A172 (cell line): ENCODE measurements around the gene CSF1. TPM values are rescaled to one million over a fixed set of nuclear protein-coding genes. Genes with fewer than 3 reads are reported as not detected.

ENCODE experiments used
- DNase-seq: peaks from one replicate; pipeline ENCODE4 v3.0.0-alpha.2; 2015; ENCODE audit warnings: low spot score
- total RNA-seq: library from RNA; depleted of rRNA; stranded (reverse); fragments of >200 nt; shearing (Covaris generic); gene quantifications from 2 replicates; pipeline ENCODE4 v1.2.3, GENCODE V29; 2014

The CSF1 gene
- total RNA-seq, 1 experiment from 2014 or later: 61.2 TPM

DNA sequence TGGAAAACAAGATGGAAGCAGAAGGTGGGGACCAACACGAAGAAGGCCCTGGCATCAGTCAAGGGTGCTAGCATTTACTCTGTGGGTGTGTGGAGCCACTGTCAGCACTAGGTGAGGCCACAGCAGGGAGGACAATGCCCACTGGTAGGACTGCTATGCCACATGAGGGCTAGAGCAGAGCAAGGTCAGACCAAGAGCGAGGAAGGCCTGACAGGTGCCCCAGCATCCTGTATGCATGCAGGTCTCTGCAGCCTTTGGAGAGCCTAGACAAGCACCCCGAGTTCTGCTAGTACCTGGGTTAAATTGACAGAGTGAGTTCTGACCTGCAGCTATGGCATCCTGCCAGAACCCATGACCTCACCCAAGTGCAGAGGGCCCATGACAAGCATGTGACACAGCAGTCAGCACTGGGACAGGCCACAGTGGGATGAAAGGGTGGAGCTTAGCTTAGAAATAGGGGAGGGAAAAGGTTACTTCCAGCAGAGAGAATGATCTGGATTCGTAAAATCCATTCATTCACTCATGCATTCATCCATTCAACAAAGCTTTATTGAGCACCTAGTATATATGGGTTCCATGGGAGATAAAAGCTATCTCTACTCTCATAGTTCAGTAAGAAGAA is 9.0 kb upstream of the CSF1 start:
- DNase-seq: peak; percentile 27

DNA sequence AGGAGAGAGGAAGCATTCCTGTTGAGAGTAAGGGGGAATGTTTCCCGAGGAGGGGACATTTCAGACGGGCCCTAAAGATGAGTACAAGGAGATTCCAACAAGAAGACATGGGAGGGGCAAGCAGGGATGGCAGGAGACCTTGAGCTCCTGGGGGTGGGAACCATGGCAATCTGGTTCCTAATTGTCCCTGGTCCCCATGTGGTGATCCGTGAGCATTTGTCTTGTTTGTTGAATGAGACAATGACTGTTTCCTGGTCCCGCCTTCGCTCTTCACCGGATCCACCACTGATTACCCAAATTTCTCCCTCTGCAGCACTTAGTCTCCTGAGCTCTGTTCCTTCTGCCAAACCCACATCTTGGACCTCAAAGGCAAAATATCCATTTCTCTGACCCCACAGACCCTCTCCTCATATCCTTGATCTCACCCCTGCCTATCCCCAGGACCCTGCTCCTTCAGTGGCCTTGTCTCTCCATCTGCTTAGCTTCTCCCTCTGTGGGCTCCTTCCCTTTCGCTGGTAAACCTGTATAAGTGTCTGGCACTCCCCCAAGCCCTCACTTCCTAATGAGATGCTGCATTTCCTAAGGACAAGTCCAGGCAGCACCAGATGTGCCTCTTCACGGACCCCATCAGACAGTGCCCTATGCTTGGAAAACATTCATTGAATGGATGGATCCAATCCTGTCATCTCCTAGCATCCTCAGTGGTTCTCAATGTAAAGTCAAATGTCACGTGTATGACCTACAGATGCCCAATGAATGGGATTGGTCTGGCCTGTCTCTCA is 8.3 kb upstream of the CSF1 start:
- no peak for DNase-seq

DNA sequence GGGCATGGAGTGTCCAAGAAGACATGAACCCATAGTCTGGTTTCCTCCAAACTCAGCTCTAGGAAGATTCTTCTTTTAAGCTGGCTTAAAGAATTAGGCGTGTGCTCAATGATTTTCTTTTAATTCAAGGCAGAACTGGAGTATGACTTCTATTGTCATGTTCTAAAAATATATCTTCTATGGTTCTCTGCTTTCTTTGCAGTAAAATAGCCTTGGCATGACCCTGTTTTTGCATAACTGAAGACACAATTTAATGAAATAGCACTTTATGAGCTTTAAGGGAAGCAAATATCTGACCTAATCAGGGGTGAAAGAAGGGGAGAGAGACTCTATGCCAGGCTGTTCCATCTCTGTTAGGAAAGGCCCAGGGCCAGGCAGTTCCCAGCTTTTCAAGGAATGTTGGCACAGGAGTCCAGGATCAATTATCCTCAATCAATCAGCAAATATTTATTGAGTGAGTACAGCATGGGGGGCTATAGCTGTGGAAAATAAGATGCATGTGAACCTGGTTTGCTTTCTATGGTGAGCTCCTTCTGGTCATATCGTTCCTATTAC is 7.2 kb upstream of the CSF1 start:
- DNase-seq: no peak

DNA sequence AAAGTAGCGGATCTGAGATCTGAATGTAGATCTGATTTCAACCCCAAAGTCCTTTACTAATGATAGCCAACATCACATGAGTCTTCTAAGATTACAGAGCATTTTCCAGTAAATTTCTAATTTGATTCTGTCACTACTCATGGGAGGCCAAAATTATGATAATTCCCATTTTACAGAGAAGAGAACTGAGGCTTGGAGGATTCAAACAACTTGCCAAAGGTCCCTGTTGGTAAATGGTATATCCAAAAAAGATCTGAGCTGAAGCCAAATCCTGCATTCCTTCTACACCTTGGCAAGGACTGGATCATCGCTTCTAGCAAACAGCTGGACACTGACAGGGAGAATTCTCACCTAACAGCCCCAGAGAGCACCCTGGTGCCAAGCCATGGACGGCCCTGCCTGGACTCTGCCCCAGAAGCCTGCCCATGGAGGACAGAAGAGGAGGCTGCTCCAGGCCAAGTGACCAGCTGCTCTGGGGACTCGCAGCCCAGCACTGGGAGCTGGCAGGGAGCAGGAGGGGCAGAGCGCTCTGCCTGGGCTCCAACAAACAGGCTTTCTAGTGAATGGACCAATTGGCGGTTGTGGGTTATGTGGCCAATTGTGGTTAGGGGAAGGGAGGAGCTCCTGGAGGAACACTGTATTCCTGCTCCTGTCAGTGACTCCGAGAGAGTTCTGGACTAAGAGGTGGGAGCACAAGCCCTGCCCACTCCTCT is 6.4 kb upstream of the CSF1 start:
- DNase-seq: no peak

DNA sequence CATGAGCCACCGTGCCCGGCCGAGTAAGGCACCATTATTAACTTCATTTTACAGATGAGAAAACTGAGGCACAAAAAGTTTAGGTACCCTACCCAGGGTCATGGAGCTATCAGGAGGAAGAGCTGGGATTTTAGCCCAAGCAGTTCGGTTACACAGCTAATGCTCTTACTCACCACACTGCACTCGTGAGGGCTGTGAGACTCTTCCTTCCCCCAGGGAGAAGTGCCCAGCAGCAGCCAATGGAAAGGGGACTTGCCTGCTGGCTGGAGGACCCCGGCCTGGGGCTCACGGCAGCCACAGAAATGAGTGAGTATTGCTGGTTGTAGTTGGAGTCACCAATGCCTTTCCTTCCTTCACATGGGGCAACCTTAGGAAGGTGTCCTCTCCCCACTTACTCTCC is 5.2 kb upstream of the CSF1 start:
- DNase-seq: no peak

DNA sequence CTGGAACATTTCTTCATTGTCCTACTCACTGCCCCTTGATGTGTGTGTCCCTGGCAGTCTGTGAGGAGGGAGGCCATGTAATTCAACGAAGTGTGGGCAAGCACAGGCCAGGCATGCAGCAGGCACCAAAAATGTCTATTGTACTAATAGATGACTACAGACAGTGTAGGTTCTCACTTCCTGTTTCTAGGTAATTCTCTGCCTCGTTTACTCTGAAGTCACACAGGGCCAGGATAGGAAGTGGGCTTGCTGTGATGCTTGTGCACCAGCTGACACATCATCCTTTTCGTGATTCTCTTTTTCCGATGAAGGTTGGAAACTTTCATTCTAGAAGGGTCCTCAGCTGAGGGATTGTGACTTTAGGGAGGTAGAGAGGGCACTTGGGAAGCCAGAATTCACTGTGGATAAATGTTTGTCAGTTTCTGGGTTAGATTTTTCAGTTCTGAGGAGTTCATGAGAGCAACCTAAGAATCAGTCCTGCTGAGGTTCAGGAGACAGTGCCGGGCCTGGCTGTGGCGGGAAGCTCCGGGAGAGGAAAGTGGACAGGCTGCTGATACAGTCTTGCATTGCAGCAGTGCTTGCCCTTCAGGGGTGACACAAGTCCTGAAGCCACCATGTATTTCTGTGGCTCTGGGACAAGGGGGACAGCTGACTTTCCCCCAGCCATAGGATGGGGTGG is 4.3 kb upstream of the CSF1 start:
- DNase-seq: no peak

DNA sequence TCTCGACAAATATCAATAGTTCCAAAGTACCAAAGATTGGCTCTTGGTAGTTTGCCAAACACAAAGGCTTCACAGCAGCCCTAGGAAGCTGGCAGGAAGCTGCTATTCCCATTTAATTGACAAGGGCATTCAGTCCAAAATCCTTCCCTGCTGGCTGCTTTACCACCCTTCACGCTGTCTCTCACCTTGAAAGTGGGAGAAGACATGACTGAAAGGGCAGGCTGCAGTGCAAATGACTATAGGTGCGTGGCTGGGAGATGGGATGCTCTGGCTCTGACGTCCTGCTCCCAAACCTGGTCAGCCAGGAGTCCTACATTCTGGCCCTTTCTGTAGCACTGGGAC is 3.8 kb upstream of the CSF1 start:
- DNase-seq: no peak

DNA sequence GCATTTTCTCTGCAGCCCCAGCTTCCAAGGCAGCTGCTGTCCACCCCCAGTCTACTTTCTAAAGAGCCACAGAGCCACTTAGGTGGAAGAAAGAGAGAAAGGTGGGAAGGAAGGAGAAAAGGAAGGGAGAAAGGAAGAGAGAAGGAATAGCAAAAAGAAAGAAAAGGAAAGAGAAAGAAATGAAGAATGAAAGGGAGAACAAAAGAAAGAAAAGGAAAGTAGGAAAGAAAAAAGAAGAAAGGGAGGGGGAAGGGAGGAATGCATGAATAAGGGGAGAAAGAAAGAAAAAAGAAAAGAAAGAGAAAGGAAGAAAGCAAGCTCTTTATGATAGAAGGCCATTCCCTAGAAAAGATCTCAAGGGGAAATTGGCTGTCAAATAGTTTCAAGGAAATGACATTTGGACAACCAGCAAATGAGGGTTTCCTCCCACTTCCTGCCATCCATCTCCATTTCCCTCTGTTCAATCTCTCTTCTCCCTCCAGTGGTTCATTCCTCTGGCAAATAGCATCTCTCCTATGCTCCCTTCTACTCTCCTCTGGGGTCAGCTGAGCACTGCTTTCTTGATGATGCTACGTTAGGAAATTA is 3.4 kb upstream of the CSF1 start:
- DNase-seq: no peak

DNA sequence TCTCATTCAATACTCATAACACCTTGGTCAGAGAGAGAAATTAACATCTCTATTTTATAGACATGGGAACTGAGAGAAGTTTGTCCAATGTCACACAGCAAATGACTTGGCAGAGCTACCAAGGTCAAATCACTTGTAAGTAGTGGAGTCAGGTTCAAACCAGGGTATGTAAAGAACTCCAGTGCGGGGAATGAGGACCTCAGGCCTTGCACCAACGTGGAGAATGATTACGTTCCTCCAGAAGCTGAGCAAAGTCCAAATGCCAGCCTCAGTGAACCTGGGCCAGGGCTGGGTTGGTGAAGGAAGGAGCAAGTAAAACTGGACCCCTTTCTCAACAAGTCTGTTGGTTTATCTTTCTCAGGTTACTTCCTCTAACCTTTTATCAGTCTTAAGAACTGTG is 1.8 kb upstream of the CSF1 start:
- no peak for DNase-seq

DNA sequence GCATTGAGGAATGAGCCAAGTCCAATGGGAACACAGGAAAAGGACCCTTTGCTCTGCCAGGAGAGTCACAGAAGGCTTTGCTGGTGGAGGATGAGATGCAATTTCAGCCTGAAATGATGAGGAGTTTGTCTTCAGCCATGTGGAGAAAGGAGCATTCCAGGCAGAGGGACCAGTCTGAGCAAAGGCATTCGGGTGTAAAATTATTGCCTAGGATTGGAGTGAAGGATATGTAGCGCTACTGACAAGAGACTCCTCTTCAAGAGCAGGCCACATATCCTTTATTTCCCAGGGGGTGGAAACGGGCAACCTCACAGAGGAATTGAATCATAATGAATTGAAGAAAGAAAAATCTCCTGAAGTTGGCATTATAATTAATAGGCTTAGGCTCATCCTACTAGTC is 1.1 kb upstream of the CSF1 start:
- DNase-seq: no peak

DNA sequence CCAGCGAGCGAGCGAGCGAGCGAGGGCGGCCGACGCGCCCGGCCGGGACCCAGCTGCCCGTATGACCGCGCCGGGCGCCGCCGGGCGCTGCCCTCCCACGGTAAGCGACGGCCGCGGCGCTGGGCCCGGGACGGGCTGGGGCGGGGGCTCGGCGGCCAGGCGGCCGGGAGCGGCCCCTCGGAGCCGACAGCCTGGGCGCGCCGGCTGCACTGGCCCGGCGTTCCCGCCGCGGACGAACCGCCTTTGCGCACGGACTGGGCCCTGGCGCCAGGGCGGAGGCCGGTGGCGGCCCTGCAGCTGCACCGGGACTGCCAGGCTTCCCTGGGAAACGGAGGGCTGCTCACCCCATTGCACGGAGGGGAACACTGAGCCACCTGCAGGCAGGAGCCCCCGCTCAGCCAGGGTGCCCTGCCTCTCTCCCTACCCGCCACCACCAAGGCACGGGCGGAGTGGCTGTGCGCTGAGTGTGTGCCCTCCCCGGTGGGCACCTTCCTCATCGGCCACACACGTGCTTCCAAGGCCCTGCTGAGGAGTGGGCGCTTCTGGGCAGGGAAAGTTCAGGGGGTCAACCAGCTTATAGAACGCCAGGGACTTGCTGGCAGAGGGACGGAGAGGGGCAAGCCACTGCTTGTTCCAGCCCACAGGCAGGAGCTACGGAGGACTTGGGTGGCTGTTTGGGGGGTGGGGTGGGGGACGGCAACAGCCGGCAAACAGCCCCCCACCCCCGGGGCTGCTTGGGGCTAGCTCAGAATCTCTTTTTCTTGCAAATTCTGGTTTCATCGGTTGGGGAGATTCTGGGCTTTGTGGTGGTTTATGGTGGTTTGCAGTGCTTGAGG is 532 bp downstream of the CSF1 start:
- DNase-seq: no peak

DNA sequence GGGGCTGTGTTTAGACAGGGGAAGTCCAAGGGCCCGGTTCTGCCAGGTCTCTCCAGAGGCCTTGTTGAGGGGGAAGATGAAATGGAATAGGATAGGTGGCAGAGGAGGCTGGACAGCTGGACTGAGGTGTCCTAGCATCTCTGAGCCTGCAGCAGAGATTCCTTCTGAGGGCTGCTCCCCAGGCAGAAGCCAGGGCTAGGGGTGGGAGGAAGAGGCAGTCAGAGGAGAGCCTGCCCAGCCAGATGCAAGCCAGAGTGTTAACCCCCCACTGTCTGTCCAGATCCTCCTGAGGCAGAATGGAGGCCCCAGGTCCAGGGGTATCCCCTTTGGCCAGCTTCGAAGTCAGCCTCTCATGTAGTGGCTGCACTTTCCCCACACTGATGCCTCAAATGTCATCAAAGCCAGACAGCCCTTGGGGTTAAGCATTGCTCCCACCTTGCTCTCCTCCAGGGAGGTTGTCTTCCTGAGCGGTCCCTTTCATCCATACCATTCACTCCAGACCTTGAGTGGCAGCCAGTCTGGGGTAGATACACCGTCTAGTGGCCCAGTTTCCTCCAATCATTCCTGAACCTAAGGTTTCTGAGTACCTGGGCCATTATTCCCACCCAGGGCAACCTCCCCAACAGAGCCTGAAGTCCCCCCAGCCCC is 1.7 kb downstream of the CSF1 start:
- no peak for DNase-seq

DNA sequence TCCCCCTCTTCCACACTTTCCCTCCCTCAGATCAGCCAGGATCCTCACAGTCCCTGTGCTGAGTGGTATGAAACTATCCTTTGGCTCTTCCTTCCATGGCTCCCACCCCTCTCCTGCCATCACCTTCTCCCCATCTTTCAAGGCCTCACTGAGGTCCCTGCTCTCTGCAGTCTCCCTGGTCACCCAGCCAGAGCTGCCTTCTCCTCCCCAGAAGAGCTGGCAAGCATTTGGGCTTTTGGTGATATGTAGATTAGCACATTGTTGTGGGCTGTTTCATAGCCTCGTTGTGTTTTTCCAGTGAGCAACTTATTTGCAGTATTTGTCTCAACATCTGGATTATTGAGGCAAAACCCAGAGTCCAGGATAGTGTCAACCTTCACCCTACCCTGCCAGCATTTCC is 2.2 kb downstream of the CSF1 start:
- DNase-seq: no peak

DNA sequence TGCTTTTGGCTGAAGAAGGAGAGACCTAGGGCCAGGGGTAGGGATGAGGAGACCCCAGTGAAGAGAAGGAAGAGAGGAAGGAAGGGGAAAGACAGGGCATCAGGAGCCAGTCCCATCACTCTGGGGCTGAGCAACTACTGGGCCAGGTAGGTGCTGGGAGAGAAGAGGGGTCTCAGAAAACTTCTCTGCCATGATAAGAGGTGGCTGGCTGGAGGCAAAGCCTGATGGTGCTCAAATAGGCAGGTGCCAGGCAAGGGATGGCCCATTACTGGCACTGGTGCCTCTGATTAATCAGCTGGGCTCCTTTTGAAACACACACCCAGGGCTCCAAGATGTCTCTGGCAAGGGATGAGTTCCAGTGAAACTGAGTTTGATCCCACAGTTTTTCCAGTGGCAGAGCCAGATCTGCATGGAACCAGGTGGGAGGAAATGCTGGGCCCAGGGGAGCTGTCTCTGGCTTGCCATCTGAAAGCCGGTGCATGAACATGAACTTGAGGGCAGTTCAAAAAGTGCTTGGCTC is 2.8 kb downstream of the CSF1 start:
- DNase-seq: no peak

DNA sequence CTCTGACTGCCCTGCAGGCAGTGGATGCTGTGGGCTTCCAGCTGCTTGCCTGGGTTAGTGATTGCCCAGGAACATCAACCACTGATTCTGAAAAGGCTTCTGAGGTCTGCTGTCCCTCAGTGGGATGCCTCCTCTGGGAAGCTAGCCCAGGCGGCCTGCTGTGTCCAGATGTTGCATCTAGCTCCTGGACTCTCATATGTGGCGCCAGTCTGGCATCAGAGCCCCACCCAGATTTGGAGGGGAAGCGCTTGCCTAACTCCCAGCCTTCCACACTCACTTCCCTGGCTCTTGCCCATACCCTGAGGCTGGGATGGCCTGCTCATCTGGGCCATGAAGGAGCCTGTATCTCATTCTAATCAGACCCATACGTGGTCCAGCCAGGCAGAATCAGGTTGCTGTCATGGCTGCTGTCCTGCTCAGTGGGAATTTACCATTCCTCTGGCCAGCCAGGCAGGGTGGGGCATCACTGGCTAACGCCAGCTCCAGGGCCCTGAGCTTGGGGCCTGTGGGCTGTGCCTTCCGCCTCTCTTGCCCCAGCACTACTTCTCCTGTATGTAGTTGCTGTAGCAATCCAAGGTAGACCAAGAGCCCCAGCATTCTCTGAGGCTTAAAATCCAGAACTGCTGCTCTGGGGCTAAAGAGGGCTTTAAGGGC is 4.1 kb downstream of the CSF1 start:
- no peak for DNase-seq

DNA sequence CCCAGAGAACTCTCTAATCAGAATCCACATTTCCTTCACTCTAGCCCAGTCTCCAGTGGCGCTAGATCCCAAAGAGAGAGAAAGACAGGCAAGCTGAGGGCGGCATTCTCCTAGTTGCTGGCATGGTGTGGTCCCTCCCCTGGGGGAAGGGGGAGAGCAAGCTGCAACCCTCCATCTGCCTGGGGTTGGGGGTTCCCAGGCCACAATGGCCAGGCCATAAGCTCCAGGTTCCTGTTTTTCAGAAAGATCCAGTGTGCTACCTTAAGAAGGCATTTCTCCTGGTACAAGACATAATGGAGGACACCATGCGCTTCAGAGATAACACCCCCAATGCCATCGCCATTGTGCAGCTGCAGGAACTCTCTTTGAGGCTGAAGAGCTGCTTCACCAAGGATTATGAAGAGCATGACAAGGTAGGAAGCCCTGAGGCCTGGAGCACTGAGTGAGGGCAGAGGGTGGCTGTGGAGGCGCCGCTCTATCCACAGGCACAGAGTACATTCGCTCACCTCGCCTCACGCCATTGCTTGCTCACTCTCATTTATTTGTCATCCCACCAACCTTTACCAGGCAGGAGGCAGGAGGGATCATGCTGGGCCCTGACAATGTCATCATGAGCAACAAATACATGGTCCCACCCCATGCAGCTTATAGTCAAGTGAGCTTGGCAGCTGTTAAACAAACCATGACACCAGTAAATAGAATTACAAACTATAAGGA is 6.6 kb downstream of the CSF1 start:
- no peak for DNase-seq

DNA sequence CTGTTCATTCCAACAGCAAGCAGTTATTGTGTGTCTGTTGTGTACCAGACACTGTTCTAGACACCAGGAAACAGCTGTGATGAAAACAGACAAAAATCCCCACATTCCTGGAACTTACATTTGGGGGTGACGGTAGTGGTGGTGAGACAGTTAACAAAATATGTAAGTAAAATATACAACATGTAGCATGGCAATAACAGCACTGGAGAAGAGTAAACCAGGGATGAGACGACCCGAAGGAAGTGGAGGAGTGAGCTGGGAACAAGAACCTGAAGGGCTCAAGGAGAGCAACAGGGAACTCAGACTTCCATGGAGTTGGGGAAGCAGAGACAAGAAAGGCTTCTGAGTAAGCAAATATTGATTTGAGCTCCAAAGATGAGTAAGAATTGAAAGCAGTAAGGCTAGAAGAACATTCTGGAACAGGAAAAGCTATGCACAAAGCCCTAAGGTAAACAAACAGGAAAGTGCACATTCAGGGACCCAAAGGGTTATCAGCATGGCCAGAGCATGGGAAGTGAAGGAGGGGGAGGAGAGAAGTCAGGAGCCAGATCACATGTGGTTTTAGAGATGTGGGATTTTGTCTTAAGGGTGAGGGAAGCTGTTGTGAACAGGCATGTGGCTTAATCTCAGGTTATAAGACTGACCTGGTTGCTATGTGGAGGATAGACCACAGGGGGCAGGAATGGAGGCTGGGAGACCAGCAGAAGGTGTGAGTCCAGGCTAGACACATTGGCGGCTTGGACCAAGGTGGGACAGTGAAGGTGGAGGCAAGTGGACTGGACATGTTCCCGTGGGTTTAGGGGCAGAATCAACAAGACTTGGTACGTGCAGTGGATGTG is 7.3 kb downstream of the CSF1 start:
- DNase-seq: no peak

DNA sequence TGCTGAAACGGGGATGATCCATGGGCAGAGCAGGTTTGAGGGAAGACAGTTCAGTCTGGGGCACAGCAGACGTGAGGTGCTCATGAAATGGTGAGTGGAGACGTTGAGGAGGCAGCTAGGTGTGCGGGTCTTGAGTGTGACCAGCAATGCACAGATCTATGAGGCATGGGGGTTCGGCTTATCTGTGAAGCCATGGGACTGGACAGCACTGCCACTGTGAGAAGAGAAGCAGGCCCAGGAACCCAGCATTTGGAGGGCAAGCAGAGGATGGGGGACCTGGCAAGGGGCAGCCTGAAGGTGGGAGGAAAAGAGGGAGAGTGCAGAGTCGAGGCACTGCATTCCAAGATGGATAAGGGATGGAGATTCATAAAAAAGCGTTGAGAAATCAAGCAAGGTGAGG is 8.0 kb downstream of the CSF1 start:
- DNase-seq: no peak
